ENCODE measurements around the gene PTPRS. TPM values are rescaled to one million over a fixed set of nuclear protein-coding genes. Genes with fewer than 3 reads are reported as not detected.

The PTPRS gene
- total and polyA plus RNA-seq, 2 of the 13 experiments (the other 11 are each of a cell fraction or from before 2014, with no cell fraction given), result 32.7 to 43.9 TPM

GRCh38 chr19:5343848-5344247 is 3.2 kb upstream of the PTPRS start (continued):
- TF ChIP-seq ZFP37 (CRISPR knock-in tag; IDR thresholded peaks at IDR 0.05; ENCODE audit: borderline replicate concordance) (0 out of 2 replicates have a peak, but pooled peaks have one; percentile 56), JUNB (CRISPR knock-in tag; IDR thresholded peaks at IDR 0.05; ENCODE audit: borderline replicate concordance) (no peak), MAFF (IDR thresholded peaks at IDR 0.05; ENCODE audit: low read depth, low read length) (no peak), ZNF12 (CRISPR knock-in tag; IDR thresholded peaks at IDR 0.05) (0 out of 2 replicates have a peak, but pooled peaks have one; percentile 27), ATF7-NPFF (CRISPR knock-in tag; IDR thresholded peaks at IDR 0.05; ENCODE audit: low read depth) (0 out of 2 replicates have a peak, but pooled peaks have one; percentile 26), ZFP41 (CRISPR knock-in tag; IDR thresholded peaks at IDR 0.05; ENCODE audit: borderline replicate concordance) (no peak), PHF8 (CRISPR knock-in tag; IDR thresholded peaks at IDR 0.05) (no peak), ZFYVE20 (CRISPR knock-in tag; IDR thresholded peaks at IDR 0.05; ENCODE audit: borderline replicate concordance, low read depth) (no peak), RAD51 (IDR thresholded peaks at IDR 0.05; ENCODE audit: borderline replicate concordance) (no peak), ZNF276 (CRISPR knock-in tag; IDR thresholded peaks at IDR 0.05; ENCODE audit: low read depth) (no peak), ZBTB42 (CRISPR knock-in tag; IDR thresholded peaks at IDR 0.05) (0 out of 2 replicates have a peak, but pooled peaks have one; percentile 66), ZNF614 (CRISPR knock-in tag; IDR thresholded peaks at IDR 0.05; ENCODE audit: borderline replicate concordance) (0 out of 2 replicates have a peak, but pooled peaks have one; percentile 52), ZSCAN30 (CRISPR knock-in tag; IDR thresholded peaks at IDR 0.05) (no peak), FOSL2 (CRISPR knock-in tag; IDR thresholded peaks at IDR 0.05) (peak; percentile 41; the same call in 1 of the 2 replicates), ZBED4 (CRISPR knock-in tag; IDR thresholded peaks at IDR 0.05; ENCODE audit: borderline replicate concordance) (no peak), SRY (CRISPR knock-in tag; IDR thresholded peaks at IDR 0.05) (no peak), TSC22D2 (CRISPR knock-in tag; IDR thresholded peaks at IDR 0.05; ENCODE audit: borderline replicate concordance) (no peak), BCL3 (CRISPR knock-in tag; IDR thresholded peaks at IDR 0.05) (no peak; the same call in 1 of the 2 replicates), ZBTB1 (CRISPR knock-in tag; IDR thresholded peaks at IDR 0.05; ENCODE audit: borderline replicate concordance) (no peak), SNAI1 (CRISPR knock-in tag; IDR thresholded peaks at IDR 0.05; ENCODE audit: borderline replicate concordance) (no peak), ETV6 (CRISPR knock-in tag; conservative IDR thresholded peaks at IDR 0.05) (no peak)
- TF ChIP-seq, protein P1, sequence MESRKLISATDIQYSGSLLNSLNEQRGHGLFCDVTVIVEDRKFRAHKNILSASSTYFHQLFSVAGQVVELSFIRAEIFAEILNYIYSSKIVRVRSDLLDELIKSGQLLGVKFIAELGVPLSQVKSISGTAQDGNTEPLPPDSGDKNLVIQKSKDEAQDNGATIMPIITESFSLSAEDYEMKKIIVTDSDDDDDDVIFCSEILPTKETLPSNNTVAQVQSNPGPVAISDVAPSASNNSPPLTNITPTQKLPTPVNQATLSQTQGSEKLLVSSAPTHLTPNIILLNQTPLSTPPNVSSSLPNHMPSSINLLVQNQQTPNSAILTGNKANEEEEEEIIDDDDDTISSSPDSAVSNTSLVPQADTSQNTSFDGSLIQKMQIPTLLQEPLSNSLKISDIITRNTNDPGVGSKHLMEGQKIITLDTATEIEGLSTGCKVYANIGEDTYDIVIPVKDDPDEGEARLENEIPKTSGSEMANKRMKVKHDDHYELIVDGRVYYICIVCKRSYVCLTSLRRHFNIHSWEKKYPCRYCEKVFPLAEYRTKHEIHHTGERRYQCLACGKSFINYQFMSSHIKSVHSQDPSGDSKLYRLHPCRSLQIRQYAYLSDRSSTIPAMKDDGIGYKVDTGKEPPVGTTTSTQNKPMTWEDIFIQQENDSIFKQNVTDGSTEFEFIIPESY (CRISPR knock-in tag; IDR thresholded peaks at IDR 0.05), result no peak

Measured in HepG2 (cell line).